A549 (cell line): ENCODE data around the gene GPR27. TPM values are rescaled to one million over a fixed set of nuclear protein-coding genes. Genes with fewer than 3 reads are reported as not detected.

Experiments used
- ATAC-seq, 2 experiments: fragments of 200-7000 bp in 1 of 2; fragments of >200 bp in 1 of 2; cut with Nextera tagmentation in 1 of 2; cut with Tn5 transposase in 1 of 2; 3 replicates each; pipeline versions ENCODE4 v1.8.0 to v1.9.1; 2018 to 2020; ENCODE audit warnings: mild to moderate bottlenecking in 1 of 2, moderate library complexity in 1 of 2
- CTCF ChIA-PET: fragments of 300-600 bp; sonication (Branson Sonifier 250); formaldehyde crosslinking; extraction: SDS; loops from one replicate; lab custom pipeline; 2021; ENCODE audit warnings: antibody characterized with exemption, inconsistent platforms; lab: Yijun Ruan, JAX
- POLR2A ChIA-PET: fragments of 350-600 bp; formaldehyde crosslinking; extraction: SDS; loops from one replicate; lab custom pipeline; 2021; ENCODE audit warnings: antibody characterized with exemption, inconsistent platforms; lab: Yijun Ruan, JAX
- DNase-seq, 2 experiments: peaks; one replicate each; pipeline versions ENCODE4 v3.0.0 to v3.0.0-alpha.2; 2011 to 2016; ENCODE audit warnings: low read depth in 1 of 2, low spot score in 1 of 2
- FAIRE-seq: peaks from 2 replicates; lab custom pipeline; 2011; peaks lifted over from hg19 to GRCh38; lab: Jason Lieb, UNC
- H3K27ac ChIP-seq, 2 experiments: fragments of >200 bp; sonication (Bioruptor Twin); formaldehyde crosslinking; 3 replicates each; pipeline ENCODE4 v1.5.1; 2016 to 2017
- H3K4me1 ChIP-seq: fragments of >200 bp; sonication (Bioruptor Twin); formaldehyde crosslinking; 3 replicates; pipeline ENCODE4 v1.6.1; 2016
- H3K4me2 ChIP-seq: fragments of >200 bp; sonication (Bioruptor Twin); formaldehyde crosslinking; 3 replicates; pipeline ENCODE4 v1.6.1; 2016
- H3K4me3 ChIP-seq: fragments of >200 bp; sonication (Bioruptor Twin); formaldehyde crosslinking; 3 replicates; pipeline ENCODE4 v1.5.1; 2016
- H3K9me3 ChIP-seq: fragments of >200 bp; sonication (Bioruptor Twin); formaldehyde crosslinking; 3 replicates; pipeline ENCODE4 v1.6.1; 2016
- BCL3 ChIP-seq: fragments of >200 bp; sonication (Bioruptor Twin); formaldehyde crosslinking; IDR thresholded peaks from 3 replicates; pipeline ENCODE4 v1.6.1; 2016
- CBX8 ChIP-seq: fragments of 200-600 bp; sonication (generic); IDR thresholded peaks from 2 replicates; pipeline ENCODE4 v1.6.1; 2016
- CEBPB ChIP-seq, 2 experiments: fragments of >200 bp in 1 of 2; sonication (Bioruptor Twin) in 1 of 2; formaldehyde crosslinking in 1 of 2; IDR thresholded peaks; 2 replicates each; pipeline ENCODE4 v1.6.1; 2012 to 2016
- CHD2 ChIP-seq: fragments of 150-350 bp; IDR thresholded peaks from 2 replicates; pipeline ENCODE4 v1.6.1; 2014; ENCODE audit warnings: low read length; ENCODE audit not compliant: partially characterized antibody
- CTCF ChIP-seq: fragments of >200 bp; sonication (Bioruptor Twin); formaldehyde crosslinking; IDR thresholded peaks from 3 replicates; pipeline ENCODE4 v1.5.1; 2016
- E2F6 ChIP-seq: IDR thresholded peaks from 2 replicates; pipeline ENCODE4 v1.6.1; 2012; ENCODE audit warnings: low read depth, borderline replicate concordance
- EP300 ChIP-seq, 2 experiments: fragments of >200 bp; sonication (Bioruptor Twin); formaldehyde crosslinking; IDR thresholded peaks; 2 replicates in 1 of 2; 3 replicates in 1 of 2; pipeline ENCODE4 v1.6.1; 2016 to 2017
- FOSL2 ChIP-seq, 2 experiments: fragments of 450-650 bp in 1 of 2; fragments of >200 bp in 1 of 2; sonication (Bioruptor Twin) in 1 of 2; formaldehyde crosslinking; IDR thresholded peaks; 2 replicates each; pipeline versions ENCODE4 v1.5.0 to v1.6.1; 2016 to 2020; ENCODE audit warnings: mild to moderate bottlenecking in 1 of 2, moderate library complexity in 1 of 2
- FOXS1 ChIP-seq: fragments of 250-450 bp; sonication (Bioruptor Pico); IDR thresholded peaks from 2 replicates; pipeline ENCODE4 v1.5.0; 2020; ENCODE audit warnings: mild to moderate bottlenecking, moderate library complexity
- GATA3 ChIP-seq: IDR thresholded peaks from 2 replicates; pipeline ENCODE4 v1.6.1; 2012; ENCODE audit warnings: borderline replicate concordance
- KDM1A ChIP-seq: fragments of 200-600 bp; sonication (generic); IDR thresholded peaks from 2 replicates; pipeline ENCODE4 v1.6.1; 2016; ENCODE audit warnings: low read depth, mild to moderate bottlenecking
- KDM5A ChIP-seq: fragments of 200-600 bp; sonication (generic); IDR thresholded peaks from 2 replicates; pipeline ENCODE4 v1.6.1; 2016; ENCODE audit warnings: antibody characterized with exemption, mild to moderate bottlenecking
- MAZ ChIP-seq: fragments of 150-350 bp; IDR thresholded peaks from 2 replicates; pipeline ENCODE4 v1.6.1; 2014; ENCODE audit warnings: antibody characterized with exemption, low read depth, low read length, borderline replicate concordance
- NFE2L2 ChIP-seq: fragments of 150-350 bp; conservative IDR thresholded peaks from 2 replicates; pipeline ENCODE4 v1.6.1; 2014; ENCODE audit warnings: low read length
- NR3C1 ChIP-seq: fragments of >200 bp; sonication (Bioruptor Twin); formaldehyde crosslinking; IDR thresholded peaks from 3 replicates; pipeline ENCODE4 v1.6.1; 2017
- RAD21 ChIP-seq, 2 experiments: fragments of >200 bp in 1 of 2; sonication (Bioruptor Twin) in 1 of 2; formaldehyde crosslinking in 1 of 2; IDR thresholded peaks in 1 of 2; conservative IDR thresholded peaks in 1 of 2; 2 replicates in 1 of 2; 3 replicates in 1 of 2; pipeline ENCODE4 v1.6.1; 2012 to 2018; ENCODE audit warnings: inconsistent platforms in 1 of 2
- REST ChIP-seq: fragments of 200-600 bp; sonication (generic); IDR thresholded peaks from 2 replicates; pipeline ENCODE4 v1.6.1; 2016; ENCODE audit warnings: antibody characterized with exemption, mild to moderate bottlenecking, moderate library complexity
- TP53 ChIP-seq: fragments of 250-450 bp; sonication (Bioruptor Pico); IDR thresholded peaks from 2 replicates; pipeline ENCODE4 v1.5.0; 2021; ENCODE audit warnings: mild to moderate bottlenecking, moderate library complexity
- ZFP36 ChIP-seq: fragments of 450-650 bp; IDR thresholded peaks from 2 replicates; pipeline ENCODE4 v1.6.1; 2014; ENCODE audit warnings: borderline replicate concordance; ENCODE audit not compliant: partially characterized antibody
- ZSCAN20 ChIP-seq: fragments of 250-450 bp; sonication (Bioruptor Pico); IDR thresholded peaks from 2 replicates; pipeline ENCODE4 v1.8.0; 2022; ENCODE audit warnings: mild to moderate bottlenecking, moderate library complexity
- WGBS: methylation state at CpG from one replicate; pipeline ENCODE4 v1.1.6; 2017; ENCODE audit errors: missing lambda C conversion rate; 5-methylcytosine and 5-hydroxymethylcytosine counted together
- polyA plus RNA-seq, 4 experiments: library from polyadenylated mRNA; depleted of rRNA in 3 of 4; stranded (reverse); fragments of >200 nt; fragmentation: RNase III in 1 of 4; extraction: RNeasy Plus Mini Kit Qiagen cat#74134 plus additional on column Dnase treatment in 1 of 4; gene quantifications; 2 replicates in 3 of 4; 3 replicates in 1 of 4; pipeline ENCODE4 v1.2.3, GENCODE V29; 2011 to 2017

Gene GPR27
- polyA plus RNA-seq, 2 of the 4 experiments (the other 2 are of a cell fraction), result 1.6 to 1.7 TPM

GRCh38 chr3:71721002-71721401, 32.7 kb upstream of the GPR27 start:
- ATAC-seq (no peak), DNase-seq (no peak), FAIRE-seq (no peak)
- 64% methylated on average over 7 of the region's 7 CpGs for WGBS
- CTCF ChIA-PET, result interaction anchor here (0.9 to 2.0 kb wide), 4 partner anchors 9 to 235 kb away, joined by 4 to 12 read pairs (median 6); no protein-coding TSS in a partner anchor
- no peak overlapping the region for H3K27ac ChIP-seq
- no peak overlapping the region for H3K4me3 ChIP-seq
- no peak overlapping the region for H3K4me2 ChIP-seq
- POLR2A ChIA-PET, result no interaction called here
- no peaks in the 10 kb centered on the region for H3K9me3 ChIP-seq
- peaks cover 7% of the 10 kb centered on the region for H3K4me1 ChIP-seq
- TF ChIP-seq GATA3 (no peak), E2F6 (no peak), NFE2L2 (no peak), NR3C1 (no peak), CTCF (no peak), MAZ (no peak), CHD2 (no peak), ZSCAN20 (CRISPR knock-in tag) (no peak), TP53 (CRISPR knock-in tag) (no peak), KDM5A (no peak), RAD21 (conservative IDR thresholded peaks at IDR 0.05 in 1 of 2, IDR thresholded peaks at IDR 0.05 in 1 of 2) (no peak), ZFP36 (no peak), FOXS1 (no peak), EP300 (IDR thresholded peaks at IDR 0.05) (no peak), CBX8 (no peak), CEBPB (IDR thresholded peaks at IDR 0.05) (no peak)

GRCh38 chr3:71721651-71722157, 32.0 kb upstream of the GPR27 start:
- no peak for ATAC-seq
- FAIRE-seq, result no peak
- ChIA-PET POLR2A (no interaction called here), CTCF (interaction anchor here (2.0 to 3.6 kb wide), 2 partner anchors 8 to 10 kb away, joined by 12 to 17 read pairs; no protein-coding TSS in a partner anchor)
- H3K27ac ChIP-seq, result no peak overlapping the region
- 43% methylated on average over 5 of the region's 6 CpGs for WGBS
- H3K4me3 ChIP-seq, result no peak overlapping the region
- TF ChIP-seq KDM1A (no peak), BCL3 (no peak)
- peaks cover 7% of the 10 kb centered on the region for H3K4me1 ChIP-seq
- no peaks in the 10 kb centered on the region for H3K9me3 ChIP-seq
- DNase-seq, result no peak
- H3K4me2 ChIP-seq, result no peak overlapping the region

- Histone ChIP-seq H3K4me3 (no peak overlapping the region), H3K9me3 (no peaks in the 10 kb centered on the region), H3K27ac (no peak overlapping the region), H3K4me2 (no peak overlapping the region), H3K4me1 (peaks cover 7% of the 10 kb centered on the region)
- ATAC-seq, result no peak
- 29% methylated on average over 1 of the region's 1 CpG for WGBS
- POLR2A ChIA-PET, result no interaction called here
- TF ChIP-seq RAD21 (conservative IDR thresholded peaks at IDR 0.05 in 1 of 2, IDR thresholded peaks at IDR 0.05 in 1 of 2), result no peak
- TF ChIP-seq E2F6, result no peak
- TF ChIP-seq FOSL2 (IDR thresholded peaks at IDR 0.05), result no peak
- no peak for TF ChIP-seq FOSL2 (CRISPR knock-in tag; IDR thresholded peaks at IDR 0.05)
- no peak for TF ChIP-seq REST
- no peak for DNase-seq
- no peak for FAIRE-seq
- CTCF ChIA-PET, result interaction anchor here (3.6 kb wide), 1 partner anchor 11 kb away, joined by 17 read pairs; no protein-coding TSS in a partner anchor
These were observed 31.0 kb upstream of the GPR27 start for GRCh38 chr3:71722693-71723092.
